Right lobe of liver (tissue), 6 donors: ENCODE results near the gene SRCAP. TPM values are rescaled to one million over a fixed set of nuclear protein-coding genes. Genes with fewer than 3 reads are reported as not detected.
A peak's percentile ranks its signal among the peaks of the same experiment; 100 is the strongest.

Experiments
- ATAC-seq, 4 donors: fragments of 200-7000 bp; cut with Tn5 transposase; one replicate each; pipeline ENCODE4 v1.9.1; 2020; ENCODE audit warnings: mild to moderate bottlenecking in 4 of 4, moderate library complexity in 4 of 4
- DNase-seq, 3 donors: peaks; one replicate each; pipeline ENCODE4 v3.0.0-alpha.2; 2020
- H3K27ac ChIP-seq, 3 donors: fragments of 200-600 bp; one replicate each; pipeline ENCODE4 v1.8.0; 2022
- H3K27me3 ChIP-seq, 2 donors: fragments of 200-600 bp; one replicate each; pipeline ENCODE4 v1.8.0; 2022
- H3K36me3 ChIP-seq, 4 donors: fragments of 200-600 bp; sonication (generic) in 1 of 4; one replicate each; pipeline versions ENCODE4 v1.5.1 to v1.8.0; 2017 to 2022; ENCODE audit warnings: control low read depth in 1 of 4
- H3K4me1 ChIP-seq, 4 donors: fragments of 200-600 bp; sonication (generic) in 1 of 4; one replicate each; pipeline versions ENCODE4 v1.5.1 to v1.8.0; 2017 to 2022; ENCODE audit warnings: control low read depth in 1 of 4
- H3K4me3 ChIP-seq, 3 donors: fragments of 200-600 bp; one replicate each; pipeline ENCODE4 v1.8.0; 2022
- H3K9me3 ChIP-seq, 4 donors: fragments of 200-600 bp; sonication (generic) in 1 of 4; one replicate each; pipeline versions ENCODE4 v1.5.1 to v1.8.0; 2017 to 2022; ENCODE audit warnings: control low read depth in 1 of 4
- POLR2A ChIP-seq: fragments of 450-650 bp; IDR thresholded peaks from one replicate; pipeline ENCODE4 v1.6.1; 2017; ENCODE audit warnings: antibody characterized with exemption, mild to moderate bottlenecking
- WGBS: methylation state at CpG from one replicate; pipeline ENCODE4 v1.1.6; 2018; ENCODE audit warnings: low coverage, low lambda C conversion rate; ENCODE audit not compliant: insufficient coverage; ENCODE audit errors: missing lambda C conversion rate; 5-methylcytosine and 5-hydroxymethylcytosine counted together
- intact Hi-C, 2 donors: fragments of 100-400 bp; cut with DNase I; formaldehyde crosslinking; loops; one replicate each; pipeline versions ENCODE4 v1.11.2 to v1.14.1; 2022
- small RNA-seq, 2 experiments: library from RNA; depleted of rRNA; stranded (forward); fragments of <200 nt; gene quantifications; one replicate each; pipeline ENCODE3, GENCODE V24; 2016
- total RNA-seq, 6 experiments: library from RNA; depleted of rRNA in 2 of 6; stranded (reverse); fragments of >200 nt in 2 of 6; fragmentation: NEBNext Ultra II Directional in 3 of 6; extraction: Animal tissue kit (Norgen Biotek cat#: 25700) in 3 of 6; gene quantifications; one replicate each; pipeline versions ENCODE4 v1.1.0 to v1.2.4, GENCODE V29; 2016 to 2023
- TF ChIP-seq, protein P1 (sequence below), 4 donors: fragments of 200-600 bp in 3 of 4; fragments of 450-650 bp in 1 of 4; IDR thresholded peaks; one replicate each; pipeline versions ENCODE4 v1.5.1 to v1.8.0; 2016 to 2022; ENCODE audit warnings: antibody characterized with exemption in 4 of 4, mild to moderate bottlenecking in 2 of 4
- donor health status: DM: no; HTN: yes; CAD: no.
- donor health status: DM: no; HTN: no; CAD: no.
- donor health status: DM: no; HTN: no; CAD: no.
- donor health status: DM: no; HTN: yes; CAD: no.
- donor health status: DM: no; HTN: yes; CAD: no.

The SRCAP gene
- total RNA-seq, 6 experiments from 2014 or later, result 12.1 to 31.3 (median 22.6) TPM

DNA sequence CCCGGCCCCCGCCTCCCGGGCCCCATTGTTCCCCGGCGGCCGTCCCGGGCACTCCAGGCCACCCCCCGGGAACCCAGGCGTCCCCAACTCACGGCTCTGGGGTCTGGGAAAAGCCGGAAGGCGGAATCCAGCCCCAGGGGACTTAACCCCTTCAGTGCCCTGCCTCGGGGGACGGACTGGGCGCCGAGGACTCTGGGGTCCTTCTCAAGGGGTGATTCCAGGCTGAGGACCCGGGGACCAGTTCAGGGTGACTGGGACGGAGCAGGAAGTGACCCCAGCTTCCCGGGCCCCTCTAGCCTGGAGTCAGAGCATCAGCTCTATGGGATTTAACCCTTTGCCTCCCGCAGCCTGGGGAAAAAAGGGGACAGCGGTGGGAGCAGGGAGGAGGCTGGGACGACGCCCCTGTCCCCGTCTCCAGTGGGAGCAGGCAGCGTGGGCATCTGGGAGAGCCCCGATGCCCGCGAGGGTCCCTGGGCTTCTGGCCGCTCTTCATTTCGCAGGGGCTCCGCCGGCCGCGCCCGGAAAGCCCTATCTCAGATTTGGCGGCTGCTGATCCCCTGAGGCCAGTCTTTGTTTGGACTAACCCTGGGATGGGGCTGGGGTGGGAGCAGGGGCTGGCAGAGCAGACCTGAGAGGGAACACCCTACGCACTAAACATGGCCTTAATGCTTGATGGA lies 88.1 kb downstream of the SRCAP start, which contains the start of gene ZNF629:
ZNF629 (minus strand) TSS at position 270 of the 677 bp plus-strand sequence. CDS start 2,723 bp downstream, outside the sequence.
- peaks cover 0 to 6% (median 0%) of the 10 kb centered on the region in 4 donors for H3K4me1 ChIP-seq
- H3K27me3 ChIP-seq, result no peaks in the 10 kb centered on the region
- intact Hi-C loops, result no loop called here
- TF ChIP-seq, protein P1, sequence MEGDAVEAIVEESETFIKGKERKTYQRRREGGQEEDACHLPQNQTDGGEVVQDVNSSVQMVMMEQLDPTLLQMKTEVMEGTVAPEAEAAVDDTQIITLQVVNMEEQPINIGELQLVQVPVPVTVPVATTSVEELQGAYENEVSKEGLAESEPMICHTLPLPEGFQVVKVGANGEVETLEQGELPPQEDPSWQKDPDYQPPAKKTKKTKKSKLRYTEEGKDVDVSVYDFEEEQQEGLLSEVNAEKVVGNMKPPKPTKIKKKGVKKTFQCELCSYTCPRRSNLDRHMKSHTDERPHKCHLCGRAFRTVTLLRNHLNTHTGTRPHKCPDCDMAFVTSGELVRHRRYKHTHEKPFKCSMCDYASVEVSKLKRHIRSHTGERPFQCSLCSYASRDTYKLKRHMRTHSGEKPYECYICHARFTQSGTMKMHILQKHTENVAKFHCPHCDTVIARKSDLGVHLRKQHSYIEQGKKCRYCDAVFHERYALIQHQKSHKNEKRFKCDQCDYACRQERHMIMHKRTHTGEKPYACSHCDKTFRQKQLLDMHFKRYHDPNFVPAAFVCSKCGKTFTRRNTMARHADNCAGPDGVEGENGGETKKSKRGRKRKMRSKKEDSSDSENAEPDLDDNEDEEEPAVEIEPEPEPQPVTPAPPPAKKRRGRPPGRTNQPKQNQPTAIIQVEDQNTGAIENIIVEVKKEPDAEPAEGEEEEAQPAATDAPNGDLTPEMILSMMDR (IDR thresholded peaks at IDR 0.05), result no peak
- TF ChIP-seq POLR2A, result no peak
- DNase-seq, result peak; percentile 54 to 73 (median 65)
- peak; percentile 81 to 89 (median 84) for ATAC-seq
- H3K9me3 ChIP-seq, result no peaks in the 10 kb centered on the region
- 0% methylated on average over 7 of the region's 37 CpGs for WGBS
- peak within 1 kb of the TSS; percentile 66 to 76 (median 73) for H3K27ac ChIP-seq
- H3K36me3 ChIP-seq, result peaks cover 0 to 14% (median 2%) of the 10 kb centered on the region in 4 donors
- peak within 1 kb of the TSS; percentile 77 to 98 (median 91) for H3K4me3 ChIP-seq

DNA sequence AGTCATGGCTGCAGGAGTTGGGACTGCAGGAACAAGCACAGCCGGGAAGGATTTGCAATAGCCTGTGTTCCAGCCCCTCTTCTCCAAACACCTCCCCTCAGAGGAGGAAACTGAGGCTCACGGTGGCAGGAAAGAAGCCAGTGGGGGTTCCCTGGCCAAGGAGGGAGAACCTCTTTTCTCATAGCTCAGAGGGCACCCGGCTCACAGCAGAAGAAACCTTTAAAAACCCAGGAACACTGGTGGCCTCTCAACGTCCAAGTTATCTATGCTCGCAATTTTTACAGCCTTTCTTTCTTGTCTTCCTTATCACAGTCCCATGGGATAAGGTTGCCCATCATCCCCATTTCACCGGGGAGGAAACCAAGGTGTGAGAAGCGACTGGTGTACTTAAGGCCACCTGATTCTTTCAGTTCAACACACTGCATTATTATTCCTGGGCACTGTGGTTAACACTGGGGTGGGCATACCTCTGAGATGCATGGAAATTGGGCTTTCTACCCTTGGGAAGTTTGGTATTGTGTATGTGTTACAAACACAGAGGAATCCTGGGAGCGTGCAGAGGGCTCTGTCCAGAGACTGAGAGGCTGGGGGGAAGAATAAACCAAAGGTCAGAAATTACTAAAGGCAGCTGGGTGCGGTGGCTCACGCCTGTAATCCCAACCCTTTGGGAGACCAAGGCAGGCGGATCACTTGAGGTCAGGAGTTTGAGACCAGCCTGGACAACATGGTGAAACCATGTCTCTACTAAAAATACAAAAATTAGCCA lies 88.8 kb downstream of the SRCAP start:
- DNase-seq (no peak), ATAC-seq (peak in 1 of 4 donors; percentile 5)
- intact Hi-C loops, result no loop called here
- peak overlapping the region; percentile 77 to 98 (median 91) for H3K4me3 ChIP-seq
- H3K9me3 ChIP-seq, result no peaks in the 10 kb centered on the region
- H3K36me3 ChIP-seq, result peaks cover 0 to 8% (median 0%) of the 10 kb centered on the region in 4 donors
- 56% methylated on average over 10 of the region's 11 CpGs for WGBS
- peaks cover 0 to 6% (median 0%) of the 10 kb centered on the region in 4 donors for H3K4me1 ChIP-seq
- peak overlapping the region; percentile 66 to 76 (median 73) for H3K27ac ChIP-seq
- TF ChIP-seq POLR2A, result no peak
- TF ChIP-seq, protein P1 (IDR thresholded peaks at IDR 0.05), result no peak
- H3K27me3 ChIP-seq, result no peaks in the 10 kb centered on the region

Small RNA genes lying within 50 kb of the gene (small RNA-seq; reads per million reads assigned to genes)
- gene RNU6-1043P, result 0 reads per million in 2 experiments
- 0 reads per million in 2 experiments for gene RNU6-416P
- 1.5 to 2.7 reads per million in 2 experiments for gene SNORA30

Other genes with a start within 250 kb of the SRCAP start
- gene ITGAL, start 226.4 kb upstream of the SRCAP start, total RNA-seq, result 10 to 100 TPM in 4 of 6 experiments, 1 to 10 TPM in 2; 7.3 to 12.4 (median 10.2) TPM
- 10 to 100 TPM; 14.7 to 21.2 (median 18.8) TPM for gene ZNF768, start 172.6 kb upstream of the SRCAP start, total RNA-seq
- gene ZNF747, start 164.3 kb upstream of the SRCAP start, total RNA-seq, result 1 to 10 TPM; 5.3 to 9.7 (median 6.4) TPM
- 1 to 10 TPM; 3.2 to 6.5 (median 4.8) TPM for gene ZNF764, start 140.8 kb upstream of the SRCAP start, total RNA-seq
- 10 to 100 TPM in 1 of 6 experiments, 1 to 10 TPM in 5; 4.0 to 11.5 (median 6.5) TPM for gene ZNF688, start 127.5 kb upstream of the SRCAP start, total RNA-seq
- gene ZNF785, start 113.5 kb upstream of the SRCAP start, total RNA-seq, result 1 to 10 TPM; 2.4 to 6.5 (median 5.6) TPM
- gene ZNF689, start 88.8 kb upstream of the SRCAP start, total RNA-seq, result 1 to 10 TPM; 3.9 to 5.8 (median 4.4) TPM
- gene PRR14, start 48.2 kb upstream of the SRCAP start, total RNA-seq, result 10 to 100 TPM; 12.8 to 23.0 (median 17.6) TPM
- 10 to 100 TPM; 13.0 to 26.2 (median 20.9) TPM for gene FBRS, start 40.7 kb upstream of the SRCAP start, total RNA-seq
- gene PHKG2, start 49.3 kb downstream of the SRCAP start, total RNA-seq, result 10 to 100 TPM; 17.1 to 22.1 (median 18.4) TPM
- 1 to 10 TPM in 1 of 6 experiments, under 1 TPM in 4, not detected in 1; 0.19 to 1.8 (median 0.29) TPM for gene CFAP119, start 62.9 kb downstream of the SRCAP start, total RNA-seq
- 10 to 100 TPM; 34.3 to 56.8 (median 46.7) TPM for gene RNF40, start 63.2 kb downstream of the SRCAP start, total RNA-seq
- gene ZNF629, start 88.0 kb downstream of the SRCAP start, total RNA-seq, result 1 to 10 TPM; 3.7 to 4.8 (median 4.3) TPM
- gene BCL7C, start 194.9 kb downstream of the SRCAP start, total RNA-seq, result 10 to 100 TPM in 2 of 6 experiments, 1 to 10 TPM in 4; 5.9 to 14.3 (median 7.9) TPM
- gene CTF1, start 197.4 kb downstream of the SRCAP start, total RNA-seq, result under 1 TPM in 4 of 6 experiments, not detected in 2; 0.13 to 0.74 (median 0.43) TPM
- 1 to 10 TPM; 2.8 to 8.0 (median 3.4) TPM for gene FBXL19, start 224.4 kb downstream of the SRCAP start, total RNA-seq
- gene ORAI3, start 249.9 kb downstream of the SRCAP start, total RNA-seq, result 10 to 100 TPM; 27.7 to 56.6 (median 31.6) TPM